ENCODE data around the gene CACNB1. TPM values are rescaled to one million over a fixed set of nuclear protein-coding genes. Genes with fewer than 3 reads are reported as not detected.

The CACNB1 gene
- total and polyA plus RNA-seq, 2 of the 13 experiments (the other 11 are each of a cell fraction or from before 2014, with no cell fraction given), result 0.75 to 1.5 TPM

- TF ChIP-seq DMTF1 (CRISPR knock-in tag; IDR thresholded peaks at IDR 0.05), result no peak
- TF ChIP-seq ZBTB7B (CRISPR knock-in tag; IDR thresholded peaks at IDR 0.05), result 0 out of 2 replicates have a peak, but pooled peaks have one; percentile 25
- TF ChIP-seq ISX (CRISPR knock-in tag; conservative IDR thresholded peaks at IDR 0.05), result no peak
- TF ChIP-seq ZNF780A (CRISPR knock-in tag; IDR thresholded peaks at IDR 0.05), result no peak
- no peak for TF ChIP-seq NR2F2 (IDR thresholded peaks at IDR 0.05; ENCODE audit: borderline replicate concordance, low read depth)
- TF ChIP-seq MNT (IDR thresholded peaks at IDR 0.05), result no peak
- TF ChIP-seq ZNF687 (CRISPR knock-in tag; IDR thresholded peaks at IDR 0.05), result peak; percentile 47
- TF ChIP-seq JARID2 (CRISPR knock-in tag; IDR thresholded peaks at IDR 0.05; ENCODE audit: insufficient replicate concordance), result no peak
- TF ChIP-seq ZKSCAN5 (CRISPR knock-in tag; IDR thresholded peaks at IDR 0.05), result no peak
- TF ChIP-seq NR2F6 (IDR thresholded peaks at IDR 0.05), result no peak
- no peak for TF ChIP-seq NR2F6 (CRISPR knock-in tag; IDR thresholded peaks at IDR 0.05)
- no peak for TF ChIP-seq TBL1XR1 (IDR thresholded peaks at IDR 0.05; ENCODE audit: borderline replicate concordance, low read length, partially characterized antibody)
- no peak for TF ChIP-seq ZNF460 (CRISPR knock-in tag; IDR thresholded peaks at IDR 0.05; ENCODE audit: borderline replicate concordance)
- no peak for TF ChIP-seq ATF6 (CRISPR knock-in tag; conservative IDR thresholded peaks at IDR 0.05)
- no peak for TF ChIP-seq ZNF546 (CRISPR knock-in tag; conservative IDR thresholded peaks at IDR 0.05)
- TF ChIP-seq ZNF343 (CRISPR knock-in tag; IDR thresholded peaks at IDR 0.05), result no peak
- TF ChIP-seq SNAPC5 (CRISPR knock-in tag; IDR thresholded peaks at IDR 0.05; ENCODE audit: borderline replicate concordance), result no peak
- TF ChIP-seq SRSF4 (IDR thresholded peaks at IDR 0.05; ENCODE audit: low read depth, low read length, poor library complexity, severe bottlenecking), result no peak
Measured at GRCh38 chr17:39231591-39232551, 34.4 kb upstream of the CACNB1 start (continued).
